Panc1 (cell line): ENCODE data around the gene UBA1.

ENCODE experiments used
- CTCF ChIP-seq: fragments of 450-650 bp; IDR thresholded peaks from 2 replicates; pipeline ENCODE4 v1.5.1; 2017; ENCODE audit warnings: mild to moderate bottlenecking
- POLR2AphosphoS5 ChIP-seq: IDR thresholded peaks from 2 replicates; pipeline ENCODE4 v1.6.1; 2012; ENCODE audit warnings: mild to moderate bottlenecking, low read depth, low read length, moderate library complexity
- REST ChIP-seq, 2 experiments: IDR thresholded peaks; 2 replicates each; pipeline ENCODE4 v1.6.1; 2011 to 2012; ENCODE audit warnings: low read depth in 2 of 2, control low read depth in 1 of 2, low read length in 1 of 2, mild to moderate bottlenecking in 1 of 2, moderate library complexity in 1 of 2; ENCODE audit not compliant: insufficient read depth in 1 of 2
- SIN3A ChIP-seq: IDR thresholded peaks from 2 replicates; pipeline ENCODE4 v1.6.1; 2012; ENCODE audit warnings: low read depth, mild to moderate bottlenecking, low read length, moderate library complexity, borderline replicate concordance; ENCODE audit not compliant: insufficient read depth
- TCF7L2 ChIP-seq: IDR thresholded peaks from 2 replicates; pipeline ENCODE4 v1.6.1; 2011; ENCODE audit warnings: mild to moderate bottlenecking, low read depth, low read length, inconsistent platforms

GRCh38 chrX:47151435-47151834 lies 42.2 kb upstream of the UBA1 start:
- TF ChIP-seq POLR2AphosphoS5 = no peak
- no peak for TF ChIP-seq SIN3A
- no peak for TF ChIP-seq REST (IDR thresholded peaks at IDR 0.05; ENCODE audit: insufficient read depth in 1 of 2, low read depth in 2 of 2, low read length in 1 of 2)
- TF ChIP-seq CTCF = no peak
- no peak for TF ChIP-seq TCF7L2
